ENCODE data around the gene IGFBP2. TPM values are rescaled to one million over a fixed set of nuclear protein-coding genes. Genes with fewer than 3 reads are reported as not detected.

Gene IGFBP2
- total and polyA plus RNA-seq, 2 of the 4 experiments (the other 2 are of a cell fraction), result 33.5 to 236 TPM

DNA sequence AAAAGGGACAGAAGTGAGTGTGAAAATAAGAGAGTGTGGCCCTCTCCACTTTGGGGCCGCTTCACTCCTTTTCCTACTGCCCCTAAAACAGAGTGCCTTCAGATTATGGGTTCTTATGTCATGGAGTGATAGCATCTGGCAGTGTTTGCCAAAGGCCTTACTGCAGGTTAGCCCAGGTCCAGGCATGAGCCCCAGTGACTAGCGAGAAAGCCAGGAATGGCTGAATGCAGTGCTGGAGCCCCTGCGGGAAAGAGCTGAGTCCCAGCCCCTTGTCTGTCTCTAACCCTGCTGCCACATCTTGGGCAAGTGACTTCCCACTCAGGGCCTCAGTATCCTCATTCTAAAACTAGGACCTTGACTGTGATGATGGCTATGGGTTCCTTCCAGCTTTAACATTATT lies 56.2 kb downstream of the IGFBP2 start:
- peak overlapping the region in 1 of 2 experiments; percentile 27; a peak in 1 of 4 replicates for H4K8ac ChIP-seq (ENCODE audit: low read depth in 2 of 2, low read length in 2 of 2)
- in situ Hi-C loops (cut with MboI; ENCODE audit: low sequenced_read_pairs) (no loop called here), intact Hi-C loops (cut with micrococcal nuclease) (no loop called here), dilution Hi-C loops (cut with HindIII; ENCODE audit: low sequenced_read_pairs, unreplicated experiment) (loop anchor here (25.0 kb wide), 2 partner anchors 473 to 823 kb away; no protein-coding TSS in a partner anchor)
- peaks cover 0 to 85% of the 10 kb centered on the region in 2 experiments; a peak in 2 of 4 replicates for H3K79me1 ChIP-seq (ENCODE audit: low read depth in 1 of 2, low read length in 2 of 2)
- no peak overlapping the region for H2BK120ac ChIP-seq (ENCODE audit: low read depth, low read length)
- peak overlapping the region; percentile 22 for H2BK5ac ChIP-seq (ENCODE audit: low read depth, low read length, poor library complexity, severe bottlenecking)
- H3K9me1 ChIP-seq (ENCODE audit: insufficient read depth, low read length), result peaks cover 29% of the 10 kb centered on the region
- BruUV-seq (replicated peaks), result no TSS peak
- peaks cover 98% of the 10 kb centered on the region for H4K20me1 ChIP-seq (ENCODE audit: insufficient read depth, low read length)
- TF ChIP-seq RFX5 (IDR thresholded peaks at IDR 0.05; ENCODE audit: low read depth, low read length) (no peak), CEBPB (IDR thresholded peaks at IDR 0.05; ENCODE audit: low read depth, low read length) (no peak), MXI1 (IDR thresholded peaks at IDR 0.05; ENCODE audit: borderline replicate concordance, low read depth, low read length) (no peak), NFE2L2 (IDR thresholded peaks at IDR 0.05; ENCODE audit: low read depth, low read length) (no peak), RCOR1 (IDR thresholded peaks at IDR 0.05; ENCODE audit: insufficient replicate concordance, low read length) (no peak), POLR2A (IDR thresholded peaks at IDR 0.05; ENCODE audit: low read depth, low read length) (no peak), RAD21 (IDR thresholded peaks at IDR 0.05; ENCODE audit: low read length) (no peak), SMC3 (IDR thresholded peaks at IDR 0.05; ENCODE audit: low read depth, low read length) (no peak), CHD1 (IDR thresholded peaks at IDR 0.05; ENCODE audit: low read depth, low read length) (no peak), BHLHE40 (IDR thresholded peaks at IDR 0.05; ENCODE audit: low read depth, low read length) (no peak), FOS (IDR thresholded peaks at IDR 0.05; ENCODE audit: low read depth, low read length) (no peak), MAZ (IDR thresholded peaks at IDR 0.05; ENCODE audit: borderline replicate concordance, low read depth, low read length) (no peak), MAFK (IDR thresholded peaks at IDR 0.05; ENCODE audit: low read depth, low read length) (no peak)
- TF ChIP-seq, protein P1, sequence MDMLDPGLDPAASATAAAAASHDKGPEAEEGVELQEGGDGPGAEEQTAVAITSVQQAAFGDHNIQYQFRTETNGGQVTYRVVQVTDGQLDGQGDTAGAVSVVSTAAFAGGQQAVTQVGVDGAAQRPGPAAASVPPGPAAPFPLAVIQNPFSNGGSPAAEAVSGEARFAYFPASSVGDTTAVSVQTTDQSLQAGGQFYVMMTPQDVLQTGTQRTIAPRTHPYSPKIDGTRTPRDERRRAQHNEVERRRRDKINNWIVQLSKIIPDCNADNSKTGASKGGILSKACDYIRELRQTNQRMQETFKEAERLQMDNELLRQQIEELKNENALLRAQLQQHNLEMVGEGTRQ (IDR thresholded peaks at IDR 0.05; ENCODE audit: low read depth, low read length), result no peak
- TF ChIP-seq, protein P2, sequence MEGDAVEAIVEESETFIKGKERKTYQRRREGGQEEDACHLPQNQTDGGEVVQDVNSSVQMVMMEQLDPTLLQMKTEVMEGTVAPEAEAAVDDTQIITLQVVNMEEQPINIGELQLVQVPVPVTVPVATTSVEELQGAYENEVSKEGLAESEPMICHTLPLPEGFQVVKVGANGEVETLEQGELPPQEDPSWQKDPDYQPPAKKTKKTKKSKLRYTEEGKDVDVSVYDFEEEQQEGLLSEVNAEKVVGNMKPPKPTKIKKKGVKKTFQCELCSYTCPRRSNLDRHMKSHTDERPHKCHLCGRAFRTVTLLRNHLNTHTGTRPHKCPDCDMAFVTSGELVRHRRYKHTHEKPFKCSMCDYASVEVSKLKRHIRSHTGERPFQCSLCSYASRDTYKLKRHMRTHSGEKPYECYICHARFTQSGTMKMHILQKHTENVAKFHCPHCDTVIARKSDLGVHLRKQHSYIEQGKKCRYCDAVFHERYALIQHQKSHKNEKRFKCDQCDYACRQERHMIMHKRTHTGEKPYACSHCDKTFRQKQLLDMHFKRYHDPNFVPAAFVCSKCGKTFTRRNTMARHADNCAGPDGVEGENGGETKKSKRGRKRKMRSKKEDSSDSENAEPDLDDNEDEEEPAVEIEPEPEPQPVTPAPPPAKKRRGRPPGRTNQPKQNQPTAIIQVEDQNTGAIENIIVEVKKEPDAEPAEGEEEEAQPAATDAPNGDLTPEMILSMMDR (conservative IDR thresholded peaks at IDR 0.05; ENCODE audit: low read depth, low read length), result no peak
- TF ChIP-seq, protein P3, sequence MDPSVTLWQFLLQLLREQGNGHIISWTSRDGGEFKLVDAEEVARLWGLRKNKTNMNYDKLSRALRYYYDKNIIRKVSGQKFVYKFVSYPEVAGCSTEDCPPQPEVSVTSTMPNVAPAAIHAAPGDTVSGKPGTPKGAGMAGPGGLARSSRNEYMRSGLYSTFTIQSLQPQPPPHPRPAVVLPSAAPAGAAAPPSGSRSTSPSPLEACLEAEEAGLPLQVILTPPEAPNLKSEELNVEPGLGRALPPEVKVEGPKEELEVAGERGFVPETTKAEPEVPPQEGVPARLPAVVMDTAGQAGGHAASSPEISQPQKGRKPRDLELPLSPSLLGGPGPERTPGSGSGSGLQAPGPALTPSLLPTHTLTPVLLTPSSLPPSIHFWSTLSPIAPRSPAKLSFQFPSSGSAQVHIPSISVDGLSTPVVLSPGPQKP (IDR thresholded peaks at IDR 0.05; ENCODE audit: borderline replicate concordance, low read depth, low read length), result no peak
- H3K23ac ChIP-seq (ENCODE audit: low read depth, low read length), result peak overlapping the region; percentile 67; the same call in 1 of the 2 replicates
- peak overlapping the region; percentile 38 for H2AFZ ChIP-seq (replicated peaks; ENCODE audit: low read length, poor library complexity)
- H2BK15ac ChIP-seq (ENCODE audit: low read depth, low read length), result no peak overlapping the region
- no peak overlapping the region for H3K18ac ChIP-seq (ENCODE audit: low read depth, low read length)
- peak overlapping the region; percentile 0; the same call in 1 of the 2 replicates for H3K27ac ChIP-seq (ENCODE audit: insufficient read depth, low read length)
- H3K56ac ChIP-seq (ENCODE audit: extremely low read depth, insufficient read depth, low read length), result no peak overlapping the region
- H3K9me3 ChIP-seq (ENCODE audit: control insufficient read depth, insufficient read depth, low read length), result no peaks in the 10 kb centered on the region
- no peak overlapping the region for H3K4ac ChIP-seq (ENCODE audit: low read depth, low read length)
- no peak for DNase-seq
- no peaks in the 10 kb centered on the region for H3K27me3 ChIP-seq (ENCODE audit: control insufficient read depth, insufficient read depth, low read length)
- POLR2A ChIA-PET (ENCODE audit: unreplicated experiment), result interaction anchor here (0.5 to 1.1 kb wide), 3 partner anchors 416 to 594 kb away, joined by 3 to 5 read pairs (median 4); no protein-coding TSS in a partner anchor
- peaks cover 79% of the 10 kb centered on the region for H3K36me3 ChIP-seq (ENCODE audit: control insufficient read depth, insufficient read depth, low read length)
- WGBS, 2 experiments (ENCODE audit: extremely low coverage in 2 of 2, insufficient read length in 1 of 2), result 100% methylated on average over 1 of the region's 3 CpGs; no CpG with 5 or more reads in 1 of the 2 experiments
- H3K9ac ChIP-seq (ENCODE audit: low read depth, low read length), result peak overlapping the region; percentile 53
- peaks cover 7% of the 10 kb centered on the region for H3K4me1 ChIP-seq (ENCODE audit: control insufficient read depth, insufficient read depth, low read length)
- CTCF ChIA-PET, result no interaction called here
- no peak overlapping the region for H4K91ac ChIP-seq (ENCODE audit: insufficient read depth, low read depth, low read length)
- no peak overlapping the region for H2AK5ac ChIP-seq (ENCODE audit: low read depth, low read length)
- H3K14ac ChIP-seq (replicated peaks; ENCODE audit: low read depth, low read length), result peak overlapping the region; percentile 34; the same call in 1 of the 2 replicates
- H2AK9ac ChIP-seq (replicated peaks; ENCODE audit: low read depth, low read length, poor library complexity), result no peak overlapping the region
- H4K5ac ChIP-seq (ENCODE audit: low read depth, low read length), result no peak overlapping the region
- peak overlapping the region; percentile 77 for H3K4me2 ChIP-seq (ENCODE audit: low read depth, low read length)
- peak overlapping the region; percentile 30 for H3K4me3 ChIP-seq (ENCODE audit: insufficient read depth, low read depth, low read length)
- no peak overlapping the region for H2BK20ac ChIP-seq (ENCODE audit: low read depth, low read length)
- ATAC-seq (ENCODE audit: low read depth), result no peak
